HL-60 (cell line): ENCODE results near the gene CLEC4F.

Source experiments
- DNase-seq, 2 experiments: peaks; one replicate each; pipeline ENCODE4 v3.0.0-alpha.2; 2010 to 2020; ENCODE audit warnings: low read depth in 1 of 2, low spot score in 1 of 2
- H3K27ac ChIP-seq: fragments of 250-450 bp; sonication (Bioruptor Pico); replicated peaks from 2 replicates; pipeline ENCODE4 v1.5.1; 2020; ENCODE audit warnings: mild to moderate bottlenecking, moderate library complexity
- H3K27me3 ChIP-seq: fragments of 250-450 bp; sonication (Bioruptor Pico); 2 replicates; pipeline ENCODE4 v1.5.1; 2021; ENCODE audit warnings: mild to moderate bottlenecking, moderate library complexity; ENCODE audit not compliant: insufficient read depth, poor library complexity, severe bottlenecking
- H3K4me3 ChIP-seq: replicated peaks from 2 replicates; pipeline ENCODE4 v1.5.1; 2011; ENCODE audit warnings: mild to moderate bottlenecking, control low read depth, low read length; ENCODE audit not compliant: insufficient read depth
- CTCF ChIP-seq: IDR thresholded peaks from one replicate; pipeline ENCODE4 v1.5.1; 2011; ENCODE audit warnings: low read length, control low read depth, inconsistent platforms; ENCODE audit not compliant: insufficient read depth
- GABPA ChIP-seq: IDR thresholded peaks from 2 replicates; pipeline ENCODE4 v1.6.1; 2012; ENCODE audit warnings: low read depth
- POLR2AphosphoS5 ChIP-seq: IDR thresholded peaks from 2 replicates; pipeline ENCODE4 v1.6.1; 2012; ENCODE audit warnings: low read depth
- REST ChIP-seq: IDR thresholded peaks from 2 replicates; pipeline ENCODE4 v1.6.1; 2012; ENCODE audit warnings: low read depth; ENCODE audit not compliant: insufficient replicate concordance
- SPI1 ChIP-seq: IDR thresholded peaks from 2 replicates; pipeline ENCODE4 v1.6.1; 2012; ENCODE audit warnings: low read depth, mild to moderate bottlenecking, borderline replicate concordance

The CLEC4F gene

GRCh38 chr2:70822843-70823242 lies 2.4 kb upstream of the CLEC4F start:
- TF ChIP-seq GABPA (no peak), REST (no peak), CTCF (no peak), POLR2AphosphoS5 (no peak), SPI1 (no peak)
- no peak for DNase-seq
- Histone ChIP-seq H3K27me3 (no peaks in the 10 kb centered on the region), H3K27ac (no peak overlapping the region), H3K4me3 (no peak overlapping the region)

GRCh38 chr2:70817284-70817954 lies 3.0 kb downstream of the CLEC4F start:
- DNase-seq, result no peak
- no peak overlapping the region for H3K4me3 ChIP-seq
- no peak overlapping the region for H3K27ac ChIP-seq
- H3K27me3 ChIP-seq, result no peaks in the 10 kb centered on the region
- TF ChIP-seq POLR2AphosphoS5 (no peak), SPI1 (no peak), CTCF (no peak), GABPA (no peak), REST (no peak)

- Histone ChIP-seq H3K4me3 (no peak overlapping the region), H3K27ac (no peak overlapping the region), H3K27me3 (no peaks in the 10 kb centered on the region)
- DNase-seq, result no peak
- TF ChIP-seq CTCF, result no peak
- no peak for TF ChIP-seq POLR2AphosphoS5
- TF ChIP-seq REST, result no peak
- TF ChIP-seq GABPA, result no peak
- TF ChIP-seq SPI1, result peak; percentile 16; the same call in 1 of the 2 replicates
Observed at GRCh38 chr2:70816726-70817125, 3.7 kb downstream of the CLEC4F start.
